Endothelial cell of umbilical vein (primary cell): ENCODE results near the gene GLI3. TPM values are rescaled to one million over a fixed set of nuclear protein-coding genes. Genes with fewer than 3 reads are reported as not detected.

Experiments
- BruUV-seq: library from RNA; stranded (reverse); fragments of 400-500 nt; replicated peaks from 2 replicates; lab custom pipeline; 2021; lab: Mats Ljungman, UMichigan
- CTCF ChIA-PET: fragments of 300-600, 350-600 bp; sonication (Branson Sonifier 250); formaldehyde crosslinking; loops from one replicate; lab custom pipeline; 2021; ENCODE audit warnings: antibody characterized with exemption, inconsistent platforms; lab: Charles Lee
- POLR2A ChIA-PET: fragments of 300-600, 350-600 bp; sonication (Branson Sonifier 250); formaldehyde crosslinking; loops from one replicate; lab custom pipeline; 2021; ENCODE audit warnings: antibody characterized with exemption, inconsistent platforms; lab: Charles Lee
- DNase-seq: peaks from one replicate; pipeline ENCODE4 v3.0.0-alpha.2; 2011; ENCODE audit warnings: low read depth, low spot score
- FAIRE-seq: peaks from 2 replicates; lab custom pipeline; 2011; peaks lifted over from hg19 to GRCh38; lab: Jason Lieb, UNC
- H2AFZ ChIP-seq: 2 replicates; pipeline ENCODE4 v1.6.0; 2012; ENCODE audit warnings: low read depth, low read length, control low read depth, inconsistent platforms
- H3K27ac ChIP-seq: 2 replicates; pipeline ENCODE4 v1.5.1; 2011; ENCODE audit warnings: low read depth, mild to moderate bottlenecking, control low read depth, low read length, moderate library complexity; ENCODE audit not compliant: insufficient read depth
- H3K27me3 ChIP-seq, 2 experiments: 2 replicates each; pipeline versions ENCODE4 v1.6.0 to v1.6.1; 2011; ENCODE audit warnings: low read length in 2 of 2, mixed read lengths in 1 of 2; ENCODE audit not compliant: control insufficient read depth in 2 of 2, insufficient read depth in 2 of 2
- H3K36me3 ChIP-seq, 2 experiments: 2 replicates in 1 of 2; 3 replicates in 1 of 2; pipeline ENCODE4 v1.5.1; 2011; ENCODE audit warnings: low read length in 2 of 2, mild to moderate bottlenecking in 1 of 2, moderate library complexity in 1 of 2; ENCODE audit not compliant: control insufficient read depth in 2 of 2, insufficient read depth in 2 of 2; ENCODE audit errors: extremely low read depth in 1 of 2
- H3K4me1 ChIP-seq: 3 replicates; pipeline ENCODE4 v1.5.1; 2011; ENCODE audit warnings: mild to moderate bottlenecking, low read length; ENCODE audit not compliant: control insufficient read depth, insufficient read depth; ENCODE audit errors: extremely low read depth
- H3K4me2 ChIP-seq: 2 replicates; pipeline ENCODE4 v1.6.1; 2011; ENCODE audit warnings: low read length, control low read depth, mixed read lengths; ENCODE audit not compliant: insufficient read depth
- H3K4me3 ChIP-seq, 3 experiments: fragments of 200-600 bp in 1 of 3; sonication (generic), shearing (Covaris generic) in 1 of 3; replicated peaks in 1 of 3; 2 replicates each; pipeline ENCODE4 v1.5.1; 2011 to 2016; ENCODE audit warnings: control low read depth in 3 of 3, low read length in 3 of 3, mild to moderate bottlenecking in 2 of 3, inconsistent platforms in 1 of 3, low read depth in 1 of 3, moderate library complexity in 1 of 3; ENCODE audit not compliant: insufficient read depth in 1 of 3
- H3K79me2 ChIP-seq: 2 replicates; pipeline ENCODE4 v1.6.0; 2012; ENCODE audit warnings: low read length, inconsistent platforms; ENCODE audit not compliant: control insufficient read depth, insufficient read depth
- H3K9ac ChIP-seq: replicated peaks from 2 replicates; pipeline ENCODE3; 2011; ENCODE audit warnings: low read length, control low read depth; ENCODE audit not compliant: insufficient read depth; ENCODE audit errors: extremely low read depth
- H3K9me1 ChIP-seq: replicated peaks from 3 replicates; pipeline ENCODE4 v1.6.0; 2011; ENCODE audit warnings: mild to moderate bottlenecking, low read length; ENCODE audit not compliant: control insufficient read depth, insufficient read depth; ENCODE audit errors: extremely low read depth
- H3K9me3 ChIP-seq: replicated peaks from 2 replicates; pipeline ENCODE4 v1.5.1; 2012; ENCODE audit warnings: low read length, inconsistent platforms; ENCODE audit not compliant: control insufficient read depth, insufficient read depth
- H4K20me1 ChIP-seq: replicated peaks from 2 replicates; pipeline ENCODE3; 2011; ENCODE audit warnings: mild to moderate bottlenecking, low read length; ENCODE audit not compliant: control insufficient read depth, insufficient read depth; ENCODE audit errors: extremely low read depth
- EZH2 ChIP-seq: IDR thresholded peaks from 2 replicates; pipeline ENCODE4 v1.6.1; 2012; ENCODE audit warnings: borderline replicate concordance, low read depth, mild to moderate bottlenecking, moderate library complexity, low read length, inconsistent platforms; ENCODE audit not compliant: severe bottlenecking
- GATA2 ChIP-seq: IDR thresholded peaks from 2 replicates; pipeline ENCODE4 v1.7.0; 2011; ENCODE audit warnings: low read depth, mild to moderate bottlenecking, moderate library complexity, mixed read lengths, low read length; ENCODE audit not compliant: insufficient read length, insufficient read depth
- JUN ChIP-seq: IDR thresholded peaks from 2 replicates; pipeline ENCODE4 v1.6.1; 2011; ENCODE audit warnings: borderline replicate concordance, low read depth; ENCODE audit not compliant: insufficient read length, insufficient read depth
- MAX ChIP-seq: IDR thresholded peaks from 2 replicates; pipeline ENCODE4 v1.6.1; 2011; ENCODE audit not compliant: insufficient read depth, insufficient read length
- POLR2A ChIP-seq: IDR thresholded peaks from 2 replicates; pipeline ENCODE4 v1.6.1; 2012; ENCODE audit warnings: low read depth, mild to moderate bottlenecking, control low read depth, low read length
- POLR2AphosphoS5 ChIP-seq: IDR thresholded peaks from 2 replicates; pipeline ENCODE4 v1.6.1; 2012; ENCODE audit warnings: low read depth, mild to moderate bottlenecking, control low read depth, low read length, moderate library complexity; ENCODE audit not compliant: insufficient read depth
- dilution Hi-C: fragments of 300-500 bp; cut with MboI; formaldehyde crosslinking; loops from one replicate; pipeline ENCODE4 v1.15.0; 2019; ENCODE audit warnings: low sequenced_read_pairs; ENCODE audit not compliant: extremely low pct_ligation_motif_present
- intact Hi-C: fragments of 100-400 bp; cut with micrococcal nuclease; formaldehyde crosslinking; loops from one replicate; pipeline ENCODE4 v1.10.0; 2022
- polyA plus RNA-seq, 4 experiments: library from polyadenylated mRNA; depleted of rRNA in 3 of 4; stranded (reverse) in 3 of 4; unstranded in 1 of 4; fragments of >200 nt; gene quantifications; 2 replicates each; pipeline versions ENCODE4 v1.2.1 to v1.2.3, GENCODE V29; 2011 to 2012; ENCODE audit warnings: missing spikeins in 1 of 4
- total RNA-seq: library from RNA; stranded (reverse); gene quantifications from 2 replicates; pipeline ENCODE4 v1.2.3, GENCODE V29; 2021
- TF ChIP-seq, protein P1 (sequence below), 2 donors: IDR thresholded peaks; 1 replicate in 1 of 2; 2 replicates in 1 of 2; pipeline ENCODE4 v1.5.1; 2011; ENCODE audit warnings: low read length in 2 of 2, mild to moderate bottlenecking in 2 of 2, moderate library complexity in 2 of 2, control low read depth in 1 of 2, inconsistent platforms in 1 of 2, low read depth in 1 of 2; ENCODE audit not compliant: insufficient read depth in 1 of 2; ENCODE audit errors: extremely low read depth in 1 of 2

Gene GLI3
- total and polyA plus RNA-seq, 2 donors (not counting 3 experiments of a cell fraction or from before 2014, with no cell fraction given), result 6.0 to 24.9 TPM

DNA sequence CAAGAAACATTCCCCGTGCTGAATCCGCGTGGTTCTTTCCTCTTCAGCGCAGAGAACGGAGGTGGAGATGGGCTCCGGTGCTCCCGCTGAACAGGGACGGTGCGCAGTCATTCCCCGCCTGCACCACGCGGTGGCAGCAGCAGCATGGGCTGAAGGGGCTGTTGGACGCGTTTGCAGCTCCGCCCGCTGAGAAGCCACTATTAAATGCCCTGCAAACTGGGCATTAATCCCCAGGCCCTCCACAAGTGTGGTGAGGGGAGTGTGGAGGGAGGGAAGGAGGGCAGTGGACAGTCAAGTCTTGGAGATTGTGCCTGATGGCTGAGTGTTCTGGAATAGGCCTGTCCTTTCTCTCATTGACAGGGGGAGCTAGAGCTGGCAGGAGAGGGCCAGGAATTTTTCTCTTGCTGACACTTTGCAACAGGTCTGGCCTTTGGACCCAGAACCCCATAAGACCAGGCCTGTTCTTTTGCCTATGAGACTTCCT lies 293.9 kb downstream of the GLI3 start:
- Histone ChIP-seq H4K20me1 (no peaks in the 10 kb centered on the region), H3K9me1 (no peaks in the 10 kb centered on the region), H3K4me3 (no peak overlapping the region), H3K9ac (no peak overlapping the region), H3K4me1 (no peaks in the 10 kb centered on the region), H3K9me3 (no peaks in the 10 kb centered on the region), H3K79me2 (no peaks in the 10 kb centered on the region), H3K27me3 (peaks cover 4% of the 10 kb centered on the region in 2 experiments), H2AFZ (peak overlapping the region; percentile 47), H3K4me2 (peak overlapping the region; percentile 14), H3K27ac (no peak overlapping the region), H3K36me3 (no peaks in the 10 kb centered on the region)
- DNase-seq (peak; percentile 75), FAIRE-seq (peak; percentile 82)
- dilution Hi-C loops, result no loop called here
- TF ChIP-seq GATA2 (no peak), MAX (no peak), POLR2AphosphoS5 (no peak), EZH2 (no peak), POLR2A (no peak), JUN (no peak)
- TF ChIP-seq, protein P1, sequence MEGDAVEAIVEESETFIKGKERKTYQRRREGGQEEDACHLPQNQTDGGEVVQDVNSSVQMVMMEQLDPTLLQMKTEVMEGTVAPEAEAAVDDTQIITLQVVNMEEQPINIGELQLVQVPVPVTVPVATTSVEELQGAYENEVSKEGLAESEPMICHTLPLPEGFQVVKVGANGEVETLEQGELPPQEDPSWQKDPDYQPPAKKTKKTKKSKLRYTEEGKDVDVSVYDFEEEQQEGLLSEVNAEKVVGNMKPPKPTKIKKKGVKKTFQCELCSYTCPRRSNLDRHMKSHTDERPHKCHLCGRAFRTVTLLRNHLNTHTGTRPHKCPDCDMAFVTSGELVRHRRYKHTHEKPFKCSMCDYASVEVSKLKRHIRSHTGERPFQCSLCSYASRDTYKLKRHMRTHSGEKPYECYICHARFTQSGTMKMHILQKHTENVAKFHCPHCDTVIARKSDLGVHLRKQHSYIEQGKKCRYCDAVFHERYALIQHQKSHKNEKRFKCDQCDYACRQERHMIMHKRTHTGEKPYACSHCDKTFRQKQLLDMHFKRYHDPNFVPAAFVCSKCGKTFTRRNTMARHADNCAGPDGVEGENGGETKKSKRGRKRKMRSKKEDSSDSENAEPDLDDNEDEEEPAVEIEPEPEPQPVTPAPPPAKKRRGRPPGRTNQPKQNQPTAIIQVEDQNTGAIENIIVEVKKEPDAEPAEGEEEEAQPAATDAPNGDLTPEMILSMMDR (IDR thresholded peaks at IDR 0.05; ENCODE audit: extremely low read depth in 1 of 2, insufficient read depth in 1 of 2, low read depth in 1 of 2, low read length in 2 of 2), result peak; percentile 95 to 96
- intact Hi-C loops, result loop anchor here (1.0 to 5.0 kb wide), 8 partner anchors 34 to 989 kb away; partner anchors contain the start of genes MRPL32 and PSMA2
- no TSS peak for BruUV-seq
- POLR2A ChIA-PET, result interaction anchor here (0.7 kb wide), 1 partner anchor 283 kb away, joined by 3 read pairs; no protein-coding TSS in a partner anchor
- CTCF ChIA-PET, result interaction anchor here (0.6 to 8.7 kb wide), 37 partner anchors 11 to 1710 kb away, joined by 3 to 354 read pairs (median 4); partner anchors contain the start of genes MRPL32 and PSMA2
